Activated CD4-positive, alpha-beta T cell treated with anti-CD3 and anti-CD28 coated beads for 36 hours (primary cell): ENCODE measurements around the gene KDM7A. TPM values are rescaled to one million over a fixed set of nuclear protein-coding genes. Genes with fewer than 3 reads are reported as not detected.

ENCODE experiments used
- ATAC-seq: fragments of 200-7000 bp; cut with Tn5 transposase; one replicate; pipeline ENCODE4 v1.10.0; 2021; ENCODE audit warnings: mild to moderate bottlenecking, moderate library complexity
- CTCF ChIA-PET: fragments of 350-600 bp; sonication (Branson Sonifier 250); formaldehyde crosslinking; loops from one replicate; lab custom pipeline; 2021; ENCODE audit warnings: antibody characterized with exemption; lab: Charles Lee
- POLR2A ChIA-PET: fragments of 350-600 bp; sonication (Branson Sonifier 250); formaldehyde crosslinking; loops from one replicate; lab custom pipeline; 2021; ENCODE audit warnings: antibody characterized with exemption, inconsistent platforms; lab: Charles Lee
- DNase-seq: peaks from one replicate; pipeline ENCODE4 v3.0.0-alpha.2; 2020
- H3K27ac Mint-ChIP-seq: one replicate; pipeline ENCODE4 v1.8.0; 2021; ENCODE audit warnings: mixed read lengths
- H3K27me3 Mint-ChIP-seq: one replicate; pipeline ENCODE4 v1.8.0; 2021; ENCODE audit warnings: mixed read lengths
- H3K36me3 Mint-ChIP-seq: one replicate; pipeline ENCODE4 v1.8.0; 2021; ENCODE audit warnings: low read depth, mixed read lengths
- H3K4me1 Mint-ChIP-seq: one replicate; pipeline ENCODE4 v1.8.0; 2021; ENCODE audit warnings: mixed read lengths
- H3K4me3 Mint-ChIP-seq: one replicate; pipeline ENCODE4 v1.8.0; 2021; ENCODE audit warnings: mild to moderate bottlenecking, moderate library complexity, mixed read lengths
- H3K9me3 Mint-ChIP-seq: one replicate; pipeline ENCODE4 v1.8.0; 2021; ENCODE audit warnings: low read depth, mixed read lengths
- intact Hi-C, 2 experiments: fragments of 100-400 bp; cut with DNase I in 1 of 2; cut with micrococcal nuclease in 1 of 2; formaldehyde crosslinking; loops; one replicate each; pipeline versions ENCODE4 v1.14.2 to v1.15.1; 2022 to 2024; cut with DNase I, micrococcal nuclease
- total RNA-seq, 2 experiments: library from RNA; stranded (reverse); gene quantifications; one replicate each; pipeline ENCODE4 v1.2.3, GENCODE V29; 2021

KDM7A gene
- total RNA-seq, 2 experiments from 2014 or later = 17.9 to 28.7 TPM

- Mint-ChIP-seq H3K4me3 (no peak overlapping the region), H3K27me3 (no peaks in the 10 kb centered on the region), H3K27ac (no peak overlapping the region), H3K9me3 (no peaks in the 10 kb centered on the region), H3K4me1 (peaks cover 50% of the 10 kb centered on the region), H3K36me3 (peaks cover 19% of the 10 kb centered on the region)
- ChIA-PET POLR2A (no interaction called here), CTCF (interaction anchor here (0.9 to 1.5 kb wide), 2 partner anchors 12 to 82 kb away, joined by 3 to 4 read pairs; no protein-coding TSS in a partner anchor)
- DNase-seq (no peak), ATAC-seq (no peak)
- intact Hi-C loops = no loop called here
These were observed 120.2 kb downstream of the KDM7A start for GRCh38 chr7:140056431-140057142.

GRCh38 chr7:140055833-140056232 lies 121.0 kb downstream of the KDM7A start:
- no peak overlapping the region for H3K4me3 Mint-ChIP-seq
- no peaks in the 10 kb centered on the region for H3K27me3 Mint-ChIP-seq
- H3K9me3 Mint-ChIP-seq = no peaks in the 10 kb centered on the region
- ChIA-PET POLR2A (no interaction called here), CTCF (interaction anchor here (0.7 kb wide), 1 partner anchor 42 kb away, joined by 3 read pairs; no protein-coding TSS in a partner anchor)
- no peak for DNase-seq
- H3K27ac Mint-ChIP-seq = no peak overlapping the region
- intact Hi-C loops = no loop called here
- peaks cover 14% of the 10 kb centered on the region for H3K36me3 Mint-ChIP-seq
- H3K4me1 Mint-ChIP-seq = peaks cover 43% of the 10 kb centered on the region
- ATAC-seq = no peak

- H3K36me3 Mint-ChIP-seq = peaks cover 15% of the 10 kb centered on the region
- POLR2A ChIA-PET = interaction anchor here (0.6 kb wide), 1 partner anchor 50 kb away, joined by 3 read pairs; no protein-coding TSS in a partner anchor
- H3K4me3 Mint-ChIP-seq = no peak overlapping the region
- no peaks in the 10 kb centered on the region for H3K9me3 Mint-ChIP-seq
- CTCF ChIA-PET = interaction anchor here (0.6 to 0.7 kb wide), 2 partner anchors 16 to 162 kb away, joined by 3 read pairs; no protein-coding TSS in a partner anchor
- H3K27ac Mint-ChIP-seq = no peak overlapping the region
- ATAC-seq = no peak
- peaks cover 32% of the 10 kb centered on the region for H3K4me1 Mint-ChIP-seq
- no peak for DNase-seq
- H3K27me3 Mint-ChIP-seq = no peaks in the 10 kb centered on the region
- intact Hi-C loops = no loop called here
These were observed 122.0 kb downstream of the KDM7A start for GRCh38 chr7:140054751-140055150.

GRCh38 chr7:140053812-140054539 lies 122.8 kb downstream of the KDM7A start:
- Mint-ChIP-seq H3K27me3 (no peaks in the 10 kb centered on the region), H3K36me3 (peaks cover 15% of the 10 kb centered on the region), H3K9me3 (no peaks in the 10 kb centered on the region), H3K4me3 (no peak overlapping the region), H3K4me1 (peaks cover 24% of the 10 kb centered on the region), H3K27ac (no peak overlapping the region)
- DNase-seq = no peak
- ATAC-seq = no peak
- intact Hi-C loops = no loop called here
- ChIA-PET POLR2A (interaction anchor here (0.6 kb wide), 1 partner anchor 49 kb away, joined by 3 read pairs; no protein-coding TSS in a partner anchor), CTCF (no interaction called here)

GRCh38 chr7:140051820-140052219 lies 125.0 kb downstream of the KDM7A start:
- Mint-ChIP-seq H3K27me3 (no peaks in the 10 kb centered on the region), H3K4me1 (peaks cover 17% of the 10 kb centered on the region), H3K4me3 (no peak overlapping the region), H3K9me3 (no peaks in the 10 kb centered on the region), H3K36me3 (peaks cover 14% of the 10 kb centered on the region), H3K27ac (no peak overlapping the region)
- intact Hi-C loops = no loop called here
- DNase-seq = no peak
- ChIA-PET CTCF (no interaction called here), POLR2A (no interaction called here)
- ATAC-seq = no peak

GRCh38 chr7:140050100-140050499 lies 126.7 kb downstream of the KDM7A start:
- ATAC-seq (no peak), DNase-seq (no peak)
- ChIA-PET CTCF (interaction anchor here (1.0 kb wide), 1 partner anchor 8 kb away, joined by 6 read pairs; no protein-coding TSS in a partner anchor), POLR2A (no interaction called here)
- Mint-ChIP-seq H3K4me3 (no peak overlapping the region), H3K4me1 (peaks cover 15% of the 10 kb centered on the region), H3K36me3 (peaks cover 18% of the 10 kb centered on the region), H3K27ac (no peak overlapping the region), H3K9me3 (no peaks in the 10 kb centered on the region), H3K27me3 (no peaks in the 10 kb centered on the region)
- intact Hi-C loops = no loop called here

- Mint-ChIP-seq H3K4me3 (no peak overlapping the region), H3K27ac (no peak overlapping the region), H3K36me3 (peaks cover 18% of the 10 kb centered on the region), H3K27me3 (no peaks in the 10 kb centered on the region), H3K9me3 (no peaks in the 10 kb centered on the region), H3K4me1 (peaks cover 10% of the 10 kb centered on the region)
- DNase-seq = no peak
- no peak for ATAC-seq
- ChIA-PET POLR2A (no interaction called here), CTCF (interaction anchor here (0.9 to 1.0 kb wide), 3 partner anchors 9 to 33 kb away, joined by 3 to 6 read pairs (median 4); no protein-coding TSS in a partner anchor)
- intact Hi-C loops = no loop called here
These were observed 127.3 kb downstream of the KDM7A start for GRCh38 chr7:140049339-140050024.

GRCh38 chr7:140048989-140049338 lies 127.8 kb downstream of the KDM7A start:
- H3K27ac Mint-ChIP-seq = no peak overlapping the region
- CTCF ChIA-PET = interaction anchor here (0.9 to 1.0 kb wide), 2 partner anchors 9 to 32 kb away, joined by 3 to 4 read pairs; no protein-coding TSS in a partner anchor
- intact Hi-C loops = no loop called here

GRCh38 chr7:140048138-140048537 lies 128.6 kb downstream of the KDM7A start:
- Mint-ChIP-seq H3K36me3 (peaks cover 20% of the 10 kb centered on the region), H3K4me3 (no peak overlapping the region), H3K4me1 (no peaks in the 10 kb centered on the region), H3K27me3 (no peaks in the 10 kb centered on the region), H3K27ac (no peak overlapping the region), H3K9me3 (no peaks in the 10 kb centered on the region)
- intact Hi-C loops = no loop called here
- no peak for ATAC-seq
- no peak for DNase-seq
- CTCF ChIA-PET = interaction anchor here (1.1 kb wide), 1 partner anchor 123 kb away, joined by 3 read pairs; no protein-coding TSS in a partner anchor
- POLR2A ChIA-PET = interaction anchor here (0.6 kb wide), 1 partner anchor 429 kb away, joined by 3 read pairs; no protein-coding TSS in a partner anchor

More at GRCh38 chr7:140048989-140049338, 127.8 kb downstream of the KDM7A start:
- DNase-seq = no peak
- POLR2A ChIA-PET = no interaction called here
- Mint-ChIP-seq H3K4me3 (no peak overlapping the region), H3K36me3 (peaks cover 22% of the 10 kb centered on the region), H3K27me3 (no peaks in the 10 kb centered on the region), H3K9me3 (no peaks in the 10 kb centered on the region), H3K4me1 (peaks cover 5% of the 10 kb centered on the region)
- no peak for ATAC-seq

GRCh38 chr7:140047197-140047596 lies 129.6 kb downstream of the KDM7A start:
- Mint-ChIP-seq H3K4me3 (no peak overlapping the region), H3K27me3 (no peaks in the 10 kb centered on the region), H3K27ac (no peak overlapping the region), H3K4me1 (no peaks in the 10 kb centered on the region), H3K9me3 (no peaks in the 10 kb centered on the region), H3K36me3 (peaks cover 18% of the 10 kb centered on the region)
- POLR2A ChIA-PET = no interaction called here
- no peak for ATAC-seq
- intact Hi-C loops = no loop called here
- CTCF ChIA-PET = no interaction called here
- no peak for DNase-seq

- Mint-ChIP-seq H3K4me3 (no peak overlapping the region), H3K27me3 (no peaks in the 10 kb centered on the region), H3K9me3 (no peaks in the 10 kb centered on the region), H3K27ac (no peak overlapping the region), H3K36me3 (peaks cover 29% of the 10 kb centered on the region), H3K4me1 (no peaks in the 10 kb centered on the region)
- POLR2A ChIA-PET = no interaction called here
- intact Hi-C loops = no loop called here
- no peak for DNase-seq
- no peak for ATAC-seq
- CTCF ChIA-PET = no interaction called here
These were observed 131.1 kb downstream of the KDM7A start for GRCh38 chr7:140045697-140046096.
